BE2C (cell line): ENCODE results near the gene NCAPD2.
A peak's percentile ranks its signal among the peaks of the same experiment; 100 is the strongest.
"Not testable (repeated sequence)": the region's sequence is repeated elsewhere in the genome, so short reads cannot be mapped to it uniquely, and the experiment has no call there.

Source experiments
- DNase-seq: peaks from one replicate; pipeline ENCODE4 v3.0.0-alpha.2; 2020
- H3K27me3 ChIP-seq: fragments of 250-450 bp; sonication (Bioruptor Pico); 2 replicates; pipeline ENCODE4 v1.5.1; 2020; ENCODE audit warnings: mild to moderate bottlenecking
- H3K36me3 ChIP-seq: fragments of 250-450 bp; sonication (Bioruptor Pico); 2 replicates; pipeline ENCODE4 v1.5.1; 2020; ENCODE audit warnings: mild to moderate bottlenecking
- H3K4me1 ChIP-seq: fragments of 250-450 bp; sonication (Bioruptor Pico); 2 replicates; pipeline ENCODE4 v1.5.1; 2020
- H3K4me3 ChIP-seq: 2 replicates; pipeline ENCODE4 v1.5.1; 2011; ENCODE audit warnings: low read depth, low read length
- H3K9me3 ChIP-seq: fragments of 250-450 bp; sonication (Bioruptor Pico); 2 replicates; pipeline ENCODE4 v1.5.1; 2020
- TF ChIP-seq, protein P1 (sequence below): IDR thresholded peaks from 2 replicates; pipeline ENCODE4 v1.5.1; 2012; ENCODE audit warnings: mild to moderate bottlenecking, low read depth, low read length

NCAPD2 gene

DNA sequence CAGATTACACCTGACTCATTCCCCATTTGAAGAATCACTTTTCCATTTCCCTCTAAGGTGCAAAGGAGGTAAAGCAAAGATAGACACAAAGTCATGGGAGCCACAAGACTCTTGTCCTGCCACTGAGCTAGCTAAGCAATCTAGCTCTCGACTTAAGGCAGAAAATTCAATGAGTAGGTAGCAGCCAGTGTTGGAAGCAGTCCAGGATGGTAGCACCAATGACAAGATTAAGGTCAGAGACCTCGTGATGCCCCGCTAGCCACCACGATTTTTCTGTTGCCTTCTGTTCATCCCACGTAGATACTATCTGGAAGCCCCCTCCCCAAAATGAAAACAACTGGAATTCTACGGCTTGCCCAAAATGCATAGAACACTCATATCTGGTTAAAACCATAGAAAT, 24.8 kb upstream of the NCAPD2 start:
- Histone ChIP-seq H3K27me3 (no peaks in the 10 kb centered on the region), H3K4me3 (no peak overlapping the region), H3K4me1 (peaks cover 4% of the 10 kb centered on the region; the same call in 1 of the 2 replicates), H3K36me3 (peaks cover 16% of the 10 kb centered on the region), H3K9me3 (no peaks in the 10 kb centered on the region)
- TF ChIP-seq, protein P1, sequence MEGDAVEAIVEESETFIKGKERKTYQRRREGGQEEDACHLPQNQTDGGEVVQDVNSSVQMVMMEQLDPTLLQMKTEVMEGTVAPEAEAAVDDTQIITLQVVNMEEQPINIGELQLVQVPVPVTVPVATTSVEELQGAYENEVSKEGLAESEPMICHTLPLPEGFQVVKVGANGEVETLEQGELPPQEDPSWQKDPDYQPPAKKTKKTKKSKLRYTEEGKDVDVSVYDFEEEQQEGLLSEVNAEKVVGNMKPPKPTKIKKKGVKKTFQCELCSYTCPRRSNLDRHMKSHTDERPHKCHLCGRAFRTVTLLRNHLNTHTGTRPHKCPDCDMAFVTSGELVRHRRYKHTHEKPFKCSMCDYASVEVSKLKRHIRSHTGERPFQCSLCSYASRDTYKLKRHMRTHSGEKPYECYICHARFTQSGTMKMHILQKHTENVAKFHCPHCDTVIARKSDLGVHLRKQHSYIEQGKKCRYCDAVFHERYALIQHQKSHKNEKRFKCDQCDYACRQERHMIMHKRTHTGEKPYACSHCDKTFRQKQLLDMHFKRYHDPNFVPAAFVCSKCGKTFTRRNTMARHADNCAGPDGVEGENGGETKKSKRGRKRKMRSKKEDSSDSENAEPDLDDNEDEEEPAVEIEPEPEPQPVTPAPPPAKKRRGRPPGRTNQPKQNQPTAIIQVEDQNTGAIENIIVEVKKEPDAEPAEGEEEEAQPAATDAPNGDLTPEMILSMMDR = no peak
- no peak for DNase-seq

DNA sequence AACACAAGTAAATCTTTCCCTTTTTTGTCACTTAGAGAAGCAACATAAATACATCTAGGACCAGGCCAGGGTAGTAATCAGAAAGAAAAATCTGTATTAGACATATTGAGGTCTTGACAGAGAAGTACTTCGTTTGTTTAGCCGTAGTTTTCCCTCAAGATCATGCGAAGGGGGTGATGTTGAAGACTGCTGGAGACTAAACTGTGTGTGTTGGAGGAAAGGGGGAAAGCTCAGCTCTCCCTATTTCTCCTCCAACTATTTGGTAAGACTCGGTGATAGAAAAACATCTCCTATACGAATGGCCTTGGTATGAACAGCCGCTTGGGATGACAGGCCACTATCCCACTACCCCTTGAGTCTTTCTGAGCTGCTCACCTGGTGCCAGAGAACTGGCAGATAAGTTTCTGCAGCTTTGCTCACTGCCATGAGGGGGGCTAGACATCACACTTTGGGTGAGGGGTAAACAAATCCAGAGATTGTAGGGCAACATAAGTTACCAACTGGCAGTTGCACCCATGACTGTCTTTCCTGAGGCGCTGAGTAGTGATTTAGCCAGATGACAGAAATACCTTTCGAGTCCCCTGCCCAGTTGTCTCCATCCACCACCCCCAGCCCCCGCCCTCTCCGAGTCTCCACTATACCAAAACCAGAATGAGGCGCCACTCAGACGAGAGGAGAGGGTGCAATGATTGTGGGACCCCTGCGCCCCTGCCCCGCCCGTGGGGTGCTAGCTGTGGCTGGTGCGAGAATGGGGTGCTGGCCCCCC, 24.1 kb upstream of the NCAPD2 start:
- peaks cover 9% of the 10 kb centered on the region for H3K36me3 ChIP-seq
- no peaks in the 10 kb centered on the region for H3K9me3 ChIP-seq
- no peak for DNase-seq
- TF ChIP-seq, protein P1 = no peak
- peaks cover 4% of the 10 kb centered on the region; the same call in 1 of the 2 replicates for H3K4me1 ChIP-seq
- no peaks in the 10 kb centered on the region for H3K27me3 ChIP-seq
- peak overlapping the region; percentile 81 for H3K4me3 ChIP-seq

DNA sequence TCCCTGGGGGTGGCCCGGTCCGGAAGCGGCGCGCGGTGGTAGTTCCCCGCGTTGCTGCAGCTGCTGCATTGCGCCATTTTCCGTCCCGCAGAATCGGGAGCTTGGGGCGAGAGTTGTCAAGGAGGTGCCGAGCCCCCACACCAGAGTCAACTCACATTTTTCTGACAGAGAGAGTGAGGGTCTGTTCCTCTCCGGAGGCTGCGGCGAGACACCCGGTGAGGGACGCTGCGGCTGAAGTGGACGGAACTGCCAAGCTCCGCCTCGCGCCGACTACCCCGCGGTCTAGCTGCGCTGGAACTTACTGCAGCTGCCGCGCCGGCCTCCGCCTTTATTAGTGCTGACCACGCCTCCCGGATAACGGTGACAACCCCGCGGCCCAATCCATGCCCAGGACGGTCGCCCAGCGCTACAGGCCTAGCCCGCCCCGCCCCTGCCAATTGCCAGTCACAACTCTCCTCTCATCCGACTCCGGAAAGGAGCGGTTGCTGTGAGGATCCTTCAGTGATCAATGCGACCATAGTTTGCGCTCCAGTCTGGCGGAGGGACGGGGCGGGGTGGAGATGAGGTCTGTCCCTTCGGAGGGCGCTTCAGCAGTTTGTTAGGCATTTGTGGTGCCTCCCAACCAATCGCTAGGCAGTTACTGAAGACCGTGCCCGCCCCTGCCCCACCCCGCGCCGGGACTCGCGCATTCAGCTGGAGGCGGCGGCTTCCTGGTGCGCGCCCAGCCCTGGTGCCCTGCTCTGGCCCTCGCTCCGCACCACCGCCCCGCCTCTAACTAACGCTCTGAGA, 23.3 kb upstream of the NCAPD2 start, which contains the start of gene VAMP1:
Gene VAMP1 (minus strand): TSS at position 303 of the 789 bp plus-strand sequence. CDS start 146 bp downstream, at position 157.
- Histone ChIP-seq H3K4me3 (peak within 1 kb of the TSS; percentile 81), H3K4me1 (peaks cover 4% of the 10 kb centered on the region; the same call in 1 of the 2 replicates), H3K27me3 (no peaks in the 10 kb centered on the region), H3K36me3 (peaks cover 4% of the 10 kb centered on the region), H3K9me3 (no peaks in the 10 kb centered on the region)
- TF ChIP-seq, protein P1 = no peak
- peak; percentile 99 for DNase-seq

DNA sequence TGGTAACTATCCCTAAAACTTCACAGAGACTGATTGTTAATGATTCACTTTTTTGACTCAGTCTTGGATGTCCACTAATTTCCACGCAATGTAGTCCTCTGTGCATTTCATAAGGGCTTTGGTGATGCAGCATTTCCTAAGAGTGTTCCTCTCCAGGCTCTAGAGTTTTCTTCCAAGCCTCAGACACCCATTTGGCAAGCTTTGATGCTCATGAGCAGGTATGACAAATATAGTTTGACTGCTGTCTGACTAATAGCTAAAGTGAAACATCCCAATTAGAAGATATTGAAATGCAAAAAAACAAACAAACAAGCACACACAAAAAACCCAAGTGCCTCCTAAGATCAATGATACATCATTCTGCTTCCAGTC, 21.9 kb upstream of the NCAPD2 start:
- Histone ChIP-seq H3K4me3 (no peak overlapping the region), H3K9me3 (no peaks in the 10 kb centered on the region), H3K36me3 (no peaks in the 10 kb centered on the region), H3K27me3 (no peaks in the 10 kb centered on the region), H3K4me1 (peaks cover 4% of the 10 kb centered on the region; the same call in 1 of the 2 replicates)
- TF ChIP-seq, protein P1 = no peak
- no peak for DNase-seq

DNA sequence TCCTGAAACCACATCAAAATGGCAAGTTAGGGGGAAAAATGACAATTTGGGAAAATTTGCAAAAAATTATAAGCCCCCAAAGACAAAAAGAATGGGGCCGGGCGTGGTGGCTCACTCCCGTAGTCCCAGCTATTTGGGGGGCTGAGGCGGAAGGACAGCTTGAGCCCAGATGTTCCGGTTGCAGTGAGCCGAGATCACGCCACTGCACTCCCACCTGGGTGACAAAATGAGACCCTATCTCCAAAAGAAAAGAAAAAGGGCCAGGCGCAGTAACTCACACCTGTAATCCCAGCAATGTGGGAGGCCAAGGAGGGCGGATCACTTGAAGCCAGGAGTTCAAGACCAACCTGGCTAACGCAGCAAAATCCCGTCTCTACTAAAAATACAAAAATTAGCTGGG, 21.4 kb upstream of the NCAPD2 start:
- H3K4me3 ChIP-seq = no peak overlapping the region
- no peaks in the 10 kb centered on the region for H3K27me3 ChIP-seq
- TF ChIP-seq, protein P1 = no peak
- no peaks in the 10 kb centered on the region for H3K36me3 ChIP-seq
- peaks cover 4% of the 10 kb centered on the region; the same call in 1 of the 2 replicates for H3K4me1 ChIP-seq
- no peaks in the 10 kb centered on the region for H3K9me3 ChIP-seq
- no peak for DNase-seq

DNA sequence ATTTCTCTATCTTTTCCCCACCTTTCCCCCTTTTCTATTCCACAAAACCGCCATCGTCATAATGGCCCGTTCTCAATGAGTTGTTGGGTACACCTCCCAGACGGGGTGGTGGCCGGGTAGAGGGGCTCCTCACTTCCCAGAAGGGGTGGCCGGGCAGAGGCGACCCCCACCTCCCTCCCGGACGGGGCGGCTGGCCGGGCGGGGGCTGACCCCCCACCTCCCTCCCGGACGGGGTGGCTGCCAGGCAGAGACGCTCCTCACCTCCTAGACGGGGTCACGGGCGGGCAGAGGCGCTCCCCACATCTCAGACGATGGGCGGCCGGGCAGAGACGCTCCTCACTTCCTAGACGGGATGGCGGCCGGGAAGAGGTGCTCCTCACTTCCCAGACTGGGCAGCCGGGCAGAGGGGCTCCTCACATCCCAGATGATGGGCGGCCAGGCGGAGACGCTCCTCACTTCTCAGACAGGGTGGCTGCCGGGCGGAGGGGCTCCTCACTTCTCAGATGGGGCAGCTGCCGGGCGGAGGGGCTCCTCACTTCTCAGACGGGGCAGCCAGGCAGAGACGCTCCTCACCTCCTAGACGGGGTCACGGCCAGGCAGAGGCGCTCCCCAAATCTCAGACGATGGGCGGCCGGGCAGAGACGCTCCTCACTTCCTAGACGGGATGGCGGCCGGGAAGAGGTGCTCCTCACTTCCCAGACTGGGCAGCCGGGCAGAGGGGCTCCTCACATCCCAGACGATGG, 18.5 kb upstream of the NCAPD2 start:
- not testable (repeated sequence) for H3K4me3 ChIP-seq, H3K36me3 ChIP-seq, H3K4me1 ChIP-seq, H3K9me3 ChIP-seq, H3K27me3 ChIP-seq, DNase-seq
